CD4-positive, alpha-beta T cell treated with Interferon alpha-2 for 1 hour (primary cell): Measurements from ENCODE around the gene CIRBP.

Source experiments
- DNase-seq, 2 donors: peaks; one replicate each; pipeline ENCODE4 v3.0.0-alpha.2; 2020 to 2022

CIRBP gene

DNA sequence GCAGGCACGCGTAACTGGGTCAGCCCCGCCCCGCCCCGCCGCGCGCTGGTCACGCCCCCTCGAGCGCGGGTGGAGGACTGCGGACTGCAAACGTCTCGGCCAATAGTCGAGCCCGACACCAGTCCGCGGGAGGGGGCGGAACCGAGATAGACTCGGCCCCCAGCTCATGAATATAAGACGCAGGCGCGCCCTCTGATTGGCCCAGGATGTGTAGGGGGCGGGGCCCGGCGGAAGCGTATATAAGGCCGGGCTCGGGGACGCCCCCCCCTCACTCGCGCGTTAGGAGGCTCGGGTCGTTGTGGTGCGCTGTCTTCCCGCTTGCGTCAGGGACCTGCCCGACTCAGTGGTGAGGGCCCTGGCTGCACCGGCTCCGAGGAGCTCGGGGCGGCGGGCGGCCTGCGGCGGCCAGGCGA lies at the start of gene CIRBP:
TSS of gene CIRBP (plus strand) at position 268 of the 413 bp plus-strand sequence. CDS start 1,602 bp downstream, outside the sequence.
- DNase-seq: peak; percentile 100

- DNase-seq: no peak
These were observed 49.2 kb upstream of the CIRBP start for GRCh38 chr19:1219786-1220476.

DNA sequence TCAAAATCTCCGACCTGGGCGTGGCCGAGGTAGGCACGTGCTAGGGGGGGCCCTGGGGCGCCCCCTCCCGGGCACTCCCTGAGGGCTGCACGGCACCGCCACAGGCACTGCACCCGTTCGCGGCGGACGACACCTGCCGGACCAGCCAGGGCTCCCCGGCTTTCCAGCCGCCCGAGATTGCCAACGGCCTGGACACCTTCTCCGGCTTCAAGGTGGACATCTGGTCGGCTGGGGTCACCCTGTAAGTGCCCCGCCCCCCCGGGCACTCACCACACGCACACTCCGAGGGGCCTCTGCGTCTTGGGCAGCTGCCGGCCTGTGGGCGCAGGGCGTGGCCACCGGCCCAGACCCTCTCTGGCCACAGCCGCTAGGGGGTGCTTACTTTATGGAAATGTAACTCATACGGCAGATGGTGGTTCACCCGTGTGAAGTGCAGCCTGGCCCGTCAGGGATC lies 48.6 kb upstream of the CIRBP start:
- no peak for DNase-seq

- DNase-seq: no peak
These were observed 47.9 kb upstream of the CIRBP start for GRCh38 chr19:1220976-1221903.

DNA sequence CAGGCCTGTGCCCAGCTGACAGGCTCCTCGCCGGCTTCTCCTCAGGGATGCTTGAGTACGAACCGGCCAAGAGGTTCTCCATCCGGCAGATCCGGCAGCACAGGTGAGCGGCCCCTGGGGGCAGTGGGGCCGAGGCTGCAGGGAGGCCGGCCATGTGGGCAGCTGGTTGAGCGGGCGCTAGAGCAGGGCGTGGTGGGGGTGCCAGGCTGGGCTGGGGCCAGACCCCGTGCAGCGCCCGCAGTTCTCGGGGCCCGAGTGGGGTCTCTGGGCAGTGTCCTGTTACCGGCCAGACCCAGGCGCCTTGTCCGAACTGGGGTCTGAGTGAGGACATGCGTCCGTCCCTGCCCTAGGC lies 47.3 kb upstream of the CIRBP start:
- DNase-seq: no peak

GRCh38 chr19:1222394-1222793 lies 46.7 kb upstream of the CIRBP start:
- no peak for DNase-seq

DNA sequence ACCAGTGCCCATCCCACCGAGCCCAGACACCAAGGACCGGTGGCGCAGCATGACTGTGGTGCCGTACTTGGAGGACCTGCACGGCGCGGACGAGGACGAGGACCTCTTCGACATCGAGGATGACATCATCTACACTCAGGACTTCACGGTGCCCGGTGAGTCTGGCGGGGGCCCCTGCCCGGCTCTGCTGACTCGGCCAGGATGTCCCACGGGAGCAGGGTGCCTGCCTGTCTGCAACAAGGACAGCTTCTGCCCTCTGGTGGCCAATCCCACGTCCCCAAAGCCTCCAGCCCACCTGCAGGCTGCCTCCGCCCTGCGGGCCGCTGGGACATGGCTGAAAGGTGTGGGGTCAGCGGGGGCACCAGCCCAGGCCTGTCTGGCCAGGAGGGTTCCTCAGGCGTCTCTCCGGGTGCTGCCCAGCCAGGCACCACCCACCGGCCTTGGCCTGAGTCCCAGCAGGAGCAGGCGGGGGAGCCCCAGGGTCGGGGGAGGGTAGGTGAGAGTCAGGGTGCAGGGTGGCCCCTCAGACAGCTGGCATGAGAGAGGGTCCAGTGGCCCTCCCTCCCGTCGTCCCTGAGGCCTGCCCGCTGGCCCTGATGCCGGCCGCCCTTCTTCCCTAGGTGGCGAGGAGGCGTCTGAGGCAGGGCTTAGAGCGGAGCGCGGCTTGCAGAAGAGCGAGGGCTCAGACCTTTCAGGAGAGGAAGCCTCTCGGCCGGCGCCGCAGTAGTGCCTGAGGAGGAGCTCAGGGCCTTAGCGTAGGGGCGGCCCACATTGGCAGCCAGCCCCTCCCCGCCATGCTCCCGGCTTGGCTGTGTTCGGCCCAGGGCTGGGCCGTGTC lies 45.9 kb upstream of the CIRBP start:
- peak in 1 of 2 donors; percentile 31 for DNase-seq

DNA sequence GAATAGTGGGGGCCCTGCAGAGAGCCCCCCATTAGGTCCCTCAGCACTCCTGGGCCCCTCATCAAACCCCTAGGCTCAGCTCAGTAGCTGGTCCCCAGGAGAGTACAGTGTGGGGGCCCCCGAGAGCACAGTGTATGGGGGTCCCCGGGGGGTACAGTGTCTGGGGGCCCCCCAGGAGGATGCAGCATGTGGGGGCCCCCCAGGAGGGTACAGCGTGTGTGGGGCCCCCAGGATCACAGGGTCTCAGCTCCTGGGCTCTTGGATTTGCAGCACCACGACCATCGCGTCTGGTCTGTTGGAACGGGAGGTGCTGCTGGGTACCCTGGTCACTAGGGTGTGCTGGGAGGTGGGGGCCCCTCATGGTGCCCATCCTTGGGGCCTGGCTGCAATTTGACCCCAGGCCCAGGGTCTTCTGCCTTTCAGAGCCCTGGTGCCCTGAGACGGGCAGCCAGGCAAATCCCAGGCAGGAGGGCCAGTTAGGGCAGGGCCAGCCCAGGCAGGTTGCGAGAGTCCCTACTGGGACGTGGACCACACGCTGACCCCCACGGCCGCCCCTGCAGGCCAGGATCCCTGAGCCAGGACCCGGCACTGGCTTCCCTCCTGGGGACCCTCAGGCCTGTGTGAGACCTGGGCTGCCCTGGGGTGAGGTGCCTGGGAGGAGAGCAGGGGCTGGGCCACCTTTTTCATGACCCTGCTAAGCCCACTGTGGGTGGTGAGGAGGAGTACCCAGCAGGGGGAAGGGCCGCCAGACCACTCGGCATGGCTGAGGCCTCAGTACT lies 44.9 kb upstream of the CIRBP start:
- no peak for DNase-seq

- no peak for DNase-seq
These were observed 44.3 kb upstream of the CIRBP start for GRCh38 chr19:1224847-1225246.

- no peak for DNase-seq
These were observed 43.5 kb upstream of the CIRBP start for GRCh38 chr19:1225440-1226226.

DNA sequence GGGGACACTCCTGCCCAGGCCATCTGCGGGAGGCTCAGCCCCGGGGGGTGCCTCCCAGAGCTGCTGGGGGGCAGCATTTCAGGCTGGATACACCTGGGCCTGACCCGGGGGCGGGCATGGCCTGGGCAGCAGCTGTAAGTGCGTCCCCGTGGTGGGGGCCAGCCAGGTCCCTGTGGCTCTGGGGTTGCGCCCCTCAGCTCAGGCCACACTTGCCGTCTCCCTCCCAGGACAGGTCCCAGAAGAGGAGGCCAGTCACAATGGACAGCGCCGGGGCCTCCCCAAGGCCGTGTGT lies 43.0 kb upstream of the CIRBP start:
- no peak for DNase-seq

- DNase-seq: no peak
These were observed 42.4 kb upstream of the CIRBP start for GRCh38 chr19:1226522-1227303.

DNA sequence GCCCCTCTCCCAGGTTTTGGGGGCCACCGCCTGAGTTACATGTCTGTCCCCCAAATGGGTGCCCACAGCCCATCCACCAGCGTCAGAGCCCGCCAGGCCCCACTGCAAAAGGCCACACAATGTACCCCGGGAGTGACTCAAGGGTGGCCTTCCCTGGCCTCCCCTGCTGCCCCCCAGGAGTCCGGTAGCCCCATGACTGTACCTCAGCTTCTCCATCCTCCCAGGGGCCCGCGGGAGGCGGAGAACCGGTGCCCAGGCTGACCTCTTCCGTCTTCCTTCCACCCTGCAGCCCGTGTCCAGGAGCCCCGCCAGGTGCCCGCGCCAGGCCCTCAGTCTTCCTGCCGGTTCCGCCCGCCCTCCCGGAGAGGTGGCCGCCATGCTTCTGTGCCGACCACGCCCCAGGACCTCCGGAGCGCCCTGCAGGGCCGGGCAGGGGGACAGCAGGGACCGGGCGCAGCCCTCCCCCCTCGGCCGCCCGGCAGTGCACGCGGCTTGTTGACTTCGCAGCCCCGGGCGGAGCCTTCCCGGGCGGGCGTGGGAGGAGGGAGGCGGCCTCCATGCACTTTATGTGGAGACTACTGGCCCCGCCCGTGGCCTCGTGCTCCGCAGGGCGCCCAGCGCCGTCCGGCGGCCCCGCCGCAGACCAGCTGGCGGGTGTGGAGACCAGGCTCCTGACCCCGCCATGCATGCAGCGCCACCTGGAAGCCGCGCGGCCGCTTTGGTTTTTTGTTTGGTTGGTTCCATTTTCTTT lies 41.7 kb upstream of the CIRBP start:
- no peak for DNase-seq

DNA sequence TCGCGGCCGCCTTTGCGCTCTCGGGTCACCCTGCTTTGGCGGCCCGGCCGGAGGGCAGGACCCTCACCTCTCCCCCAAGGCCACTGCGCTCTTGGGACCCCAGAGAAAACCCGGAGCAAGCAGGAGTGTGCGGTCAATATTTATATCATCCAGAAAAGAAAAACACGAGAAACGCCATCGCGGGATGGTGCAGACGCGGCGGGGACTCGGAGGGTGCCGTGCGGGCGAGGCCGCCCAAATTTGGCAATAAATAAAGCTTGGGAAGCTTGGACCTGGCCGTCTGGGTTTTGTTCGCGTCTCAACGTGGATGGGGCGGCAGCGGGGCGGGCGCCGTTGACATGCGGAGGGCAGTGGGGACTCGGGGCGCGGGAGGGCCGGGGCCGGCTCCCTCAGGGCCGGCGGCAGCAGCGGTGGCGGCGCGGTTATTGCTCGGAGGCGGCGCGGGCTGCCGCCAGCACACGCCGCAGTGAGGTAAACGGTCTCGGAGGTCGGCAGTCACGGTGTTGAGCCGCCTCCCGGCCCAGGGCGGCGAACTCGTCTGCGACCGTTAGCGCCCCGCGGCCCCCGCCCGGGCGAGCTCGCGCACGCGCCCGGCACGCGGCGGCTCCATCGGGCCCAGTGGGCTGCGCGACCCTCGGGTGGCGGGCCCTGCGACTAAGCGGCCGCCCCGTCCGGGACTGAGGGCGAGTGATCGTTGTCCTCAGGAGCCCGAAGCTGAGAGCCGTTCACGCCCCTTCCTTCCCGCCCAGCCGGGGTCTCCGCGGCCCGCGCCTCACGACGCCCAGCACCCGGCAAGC lies 40.8 kb upstream of the CIRBP start:
- no peak for DNase-seq

- no peak for DNase-seq
These were observed 39.8 kb upstream of the CIRBP start for GRCh38 chr19:1229056-1229923.

DNA sequence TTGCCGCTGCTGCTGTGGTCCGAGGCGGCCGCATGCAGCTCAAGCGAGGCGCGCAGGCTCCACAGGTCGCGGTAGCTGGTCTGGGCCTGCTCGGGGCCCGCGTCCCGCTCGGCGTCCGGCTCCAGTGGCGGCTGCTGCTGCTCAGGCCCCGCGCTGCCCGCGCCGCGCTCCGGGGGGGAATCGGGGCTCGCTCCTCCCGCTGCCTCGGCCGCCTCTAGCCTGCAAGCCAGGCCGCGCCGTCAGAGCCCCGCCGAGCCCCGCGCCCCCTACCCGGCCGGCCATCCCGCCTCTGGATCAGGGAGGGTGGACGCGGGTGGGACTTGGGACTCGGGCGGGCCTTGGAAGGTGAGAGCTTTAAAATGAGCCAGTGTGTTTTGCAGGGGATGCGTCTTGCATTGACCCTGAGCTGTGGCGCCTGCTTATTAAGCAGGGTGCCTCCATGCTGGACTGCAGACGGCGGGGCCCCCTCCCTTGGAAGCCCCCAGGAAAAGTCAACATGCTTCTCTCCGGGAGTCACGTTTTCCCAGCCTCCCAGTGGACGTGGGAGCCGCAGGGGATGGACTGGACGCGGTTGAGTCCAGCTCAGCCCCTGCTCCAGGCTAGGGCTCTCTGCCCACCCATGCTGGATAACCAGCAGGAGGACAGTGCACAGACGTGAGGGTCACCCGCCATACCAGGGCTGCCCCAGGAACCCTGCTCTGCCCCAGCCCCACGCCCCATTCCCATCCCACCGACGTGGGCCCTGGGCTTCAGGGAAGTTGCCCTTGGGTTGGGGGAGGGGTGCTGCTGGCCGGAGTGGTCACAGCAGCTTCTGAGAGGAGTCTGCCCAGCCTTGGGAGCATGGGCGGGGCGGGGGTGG lies 39.0 kb upstream of the CIRBP start:
- no peak for DNase-seq

- DNase-seq: no peak
These were observed 38.2 kb upstream of the CIRBP start for GRCh38 chr19:1230783-1231489.
